ENCODE measurements around the gene TLCD3A. TPM values are rescaled to one million over a fixed set of nuclear protein-coding genes. Genes with fewer than 3 reads are reported as not detected.

The TLCD3A gene
- total RNA-seq, 2 experiments from 2014 or later, result 5.6 to 5.8 TPM

GRCh38 chr17:725084-725483 lies 7.3 kb upstream of the TLCD3A start:
- POLR2A ChIA-PET, result no interaction called here
- no peaks in the 10 kb centered on the region for H3K4me1 Mint-ChIP-seq

GRCh38 chr17:725746-726145 lies 6.7 kb upstream of the TLCD3A start:
- CTCF ChIA-PET, result no interaction called here
- Mint-ChIP-seq H3K9me3 (no peaks in the 10 kb centered on the region), H3K27ac (no peak overlapping the region), H3K27me3 (peaks cover 5% of the 10 kb centered on the region), H3K36me3 (ENCODE audit: low read depth) (no peaks in the 10 kb centered on the region), H3K4me3 (no peak overlapping the region), H3K4me1 (no peaks in the 10 kb centered on the region)
- no peak for DNase-seq
- POLR2A ChIA-PET, result no interaction called here

More at GRCh38 chr17:725084-725483, 7.3 kb upstream of the TLCD3A start:
- no peak overlapping the region for H3K4me3 Mint-ChIP-seq
- CTCF ChIA-PET, result no interaction called here
- H3K27ac Mint-ChIP-seq, result no peak overlapping the region
- DNase-seq, result no peak
- H3K36me3 Mint-ChIP-seq (ENCODE audit: low read depth), result no peaks in the 10 kb centered on the region
- no peaks in the 10 kb centered on the region for H3K27me3 Mint-ChIP-seq
- no peaks in the 10 kb centered on the region for H3K9me3 Mint-ChIP-seq

- peaks cover 2% of the 10 kb centered on the region for H3K4me1 Mint-ChIP-seq
- no peak overlapping the region for H3K4me3 Mint-ChIP-seq
- no peak overlapping the region for H3K27ac Mint-ChIP-seq
- DNase-seq, result no peak
- H3K27me3 Mint-ChIP-seq, result peaks cover 10% of the 10 kb centered on the region
- no peaks in the 10 kb centered on the region for H3K36me3 Mint-ChIP-seq (ENCODE audit: low read depth)
- H3K9me3 Mint-ChIP-seq, result no peaks in the 10 kb centered on the region
- ChIA-PET POLR2A (no interaction called here), CTCF (no interaction called here)
Observed at GRCh38 chr17:726271-726919, 6.0 kb upstream of the TLCD3A start.

- H3K27ac Mint-ChIP-seq, result no peak overlapping the region
- ChIA-PET POLR2A (interaction anchor here (0.6 kb wide), 1 partner anchor 76 kb away, joined by 4 read pairs; no protein-coding TSS in a partner anchor), CTCF (interaction anchor here (1.8 kb wide), 1 partner anchor 12 kb away, joined by 7 read pairs; no protein-coding TSS in a partner anchor)
- no peak for DNase-seq
- H3K4me3 Mint-ChIP-seq, result no peak overlapping the region
- peaks cover 15% of the 10 kb centered on the region for H3K4me1 Mint-ChIP-seq
- peaks cover 12% of the 10 kb centered on the region for H3K27me3 Mint-ChIP-seq
- H3K36me3 Mint-ChIP-seq (ENCODE audit: low read depth), result peaks cover 4% of the 10 kb centered on the region
- no peaks in the 10 kb centered on the region for H3K9me3 Mint-ChIP-seq
Observed at GRCh38 chr17:728911-729310, 3.5 kb upstream of the TLCD3A start.

GRCh38 chr17:731644-732066 lies 741 bp upstream of the TLCD3A start:
- Mint-ChIP-seq H3K4me3 (peak overlapping the region; percentile 71), H3K27me3 (peaks cover 12% of the 10 kb centered on the region), H3K4me1 (peaks cover 19% of the 10 kb centered on the region), H3K36me3 (ENCODE audit: low read depth) (peaks cover 6% of the 10 kb centered on the region), H3K9me3 (no peaks in the 10 kb centered on the region), H3K27ac (peak overlapping the region; percentile 31)
- CTCF ChIA-PET, result no interaction called here
- POLR2A ChIA-PET, result no interaction called here
- no peak for DNase-seq

- peak overlapping the region; percentile 76 for H3K4me3 Mint-ChIP-seq
- no peaks in the 10 kb centered on the region for H3K9me3 Mint-ChIP-seq
- peak; percentile 39 for DNase-seq
- POLR2A ChIA-PET, result no interaction called here
- H3K36me3 Mint-ChIP-seq (ENCODE audit: low read depth), result peaks cover 6% of the 10 kb centered on the region
- peak overlapping the region; percentile 81 for H3K27ac Mint-ChIP-seq
- peaks cover 12% of the 10 kb centered on the region for H3K27me3 Mint-ChIP-seq
- CTCF ChIA-PET, result interaction anchor here (0.9 to 2.1 kb wide), 3 partner anchors 20 to 47 kb away, joined by 3 to 6 read pairs (median 4); no protein-coding TSS in a partner anchor
- peaks cover 19% of the 10 kb centered on the region for H3K4me1 Mint-ChIP-seq
Observed at GRCh38 chr17:732902-733720, 715 bp downstream of the TLCD3A start.

- Mint-ChIP-seq H3K4me3 (peak overlapping the region; percentile 76), H3K4me1 (peaks cover 19% of the 10 kb centered on the region), H3K27ac (no peak overlapping the region), H3K27me3 (peaks cover 12% of the 10 kb centered on the region), H3K9me3 (no peaks in the 10 kb centered on the region), H3K36me3 (ENCODE audit: low read depth) (peaks cover 6% of the 10 kb centered on the region)
- ChIA-PET CTCF (interaction anchor here (0.9 to 2.1 kb wide), 2 partner anchors 19 to 48 kb away, joined by 4 to 6 read pairs; no protein-coding TSS in a partner anchor), POLR2A (no interaction called here)
- DNase-seq, result no peak
Observed at GRCh38 chr17:733743-734142, 1.3 kb downstream of the TLCD3A start.

- POLR2A ChIA-PET, result no interaction called here
- CTCF ChIA-PET, result interaction anchor here (0.7 to 1.4 kb wide), 2 partner anchors 18 to 19 kb away, joined by 3 read pairs; no protein-coding TSS in a partner anchor
- no peak overlapping the region for H3K27ac Mint-ChIP-seq
- H3K36me3 Mint-ChIP-seq (ENCODE audit: low read depth), result peaks cover 24% of the 10 kb centered on the region
- H3K9me3 Mint-ChIP-seq, result no peaks in the 10 kb centered on the region
- DNase-seq, result no peak
- H3K27me3 Mint-ChIP-seq, result no peaks in the 10 kb centered on the region
- no peak overlapping the region for H3K4me3 Mint-ChIP-seq
- H3K4me1 Mint-ChIP-seq, result peaks cover 28% of the 10 kb centered on the region
Observed at GRCh38 chr17:737561-738113, 5.2 kb downstream of the TLCD3A start.

- Mint-ChIP-seq H3K27ac (peak overlapping the region; percentile 61), H3K4me3 (peak overlapping the region; percentile 5), H3K36me3 (ENCODE audit: low read depth) (peaks cover 31% of the 10 kb centered on the region), H3K9me3 (no peaks in the 10 kb centered on the region), H3K27me3 (no peaks in the 10 kb centered on the region), H3K4me1 (peaks cover 20% of the 10 kb centered on the region)
- CTCF ChIA-PET, result interaction anchor here (1.2 to 2.2 kb wide), 3 partner anchors 11 to 256 kb away, joined by 3 to 11 read pairs (median 7); partner anchors contain the start of gene TIMM22
- DNase-seq, result peak; percentile 19
- POLR2A ChIA-PET, result no interaction called here
Observed at GRCh38 chr17:740240-741017, 8.0 kb downstream of the TLCD3A start.

- Mint-ChIP-seq H3K27me3 (no peaks in the 10 kb centered on the region), H3K4me1 (peaks cover 20% of the 10 kb centered on the region)
- POLR2A ChIA-PET, result no interaction called here
Observed at GRCh38 chr17:742147-742793, 9.9 kb downstream of the TLCD3A start.

GRCh38 chr17:743139-743538 lies 10.7 kb downstream of the TLCD3A start:
- H3K4me1 Mint-ChIP-seq, result peaks cover 20% of the 10 kb centered on the region
- H3K27me3 Mint-ChIP-seq, result no peaks in the 10 kb centered on the region
- POLR2A ChIA-PET, result no interaction called here
- H3K36me3 Mint-ChIP-seq (ENCODE audit: low read depth), result peaks cover 49% of the 10 kb centered on the region
- H3K27ac Mint-ChIP-seq, result no peak overlapping the region
- H3K4me3 Mint-ChIP-seq, result no peak overlapping the region
- no peak for DNase-seq
- no peaks in the 10 kb centered on the region for H3K9me3 Mint-ChIP-seq
- CTCF ChIA-PET, result no interaction called here

More at GRCh38 chr17:742147-742793, 9.9 kb downstream of the TLCD3A start:
- no peaks in the 10 kb centered on the region for H3K9me3 Mint-ChIP-seq
- no peak overlapping the region for H3K4me3 Mint-ChIP-seq
- CTCF ChIA-PET, result no interaction called here
- DNase-seq, result no peak
- H3K27ac Mint-ChIP-seq, result no peak overlapping the region
- peaks cover 41% of the 10 kb centered on the region for H3K36me3 Mint-ChIP-seq (ENCODE audit: low read depth)

- H3K27ac Mint-ChIP-seq, result no peak overlapping the region
- H3K4me1 Mint-ChIP-seq, result peaks cover 28% of the 10 kb centered on the region
- H3K4me3 Mint-ChIP-seq, result no peak overlapping the region
- CTCF ChIA-PET, result no interaction called here
- POLR2A ChIA-PET, result no interaction called here
- H3K36me3 Mint-ChIP-seq (ENCODE audit: low read depth), result peaks cover 63% of the 10 kb centered on the region
- DNase-seq, result no peak
- H3K27me3 Mint-ChIP-seq, result no peaks in the 10 kb centered on the region
- H3K9me3 Mint-ChIP-seq, result peaks cover 5% of the 10 kb centered on the region
Observed at GRCh38 chr17:744937-745336, 12.5 kb downstream of the TLCD3A start.

All from activated CD4-positive, alpha-beta T cell treated with anti-CD3 and anti-CD28 coated beads, Interleukin-2, amount 10 ng/mL, durations not matched to agents 7 days and 5 days (primary cell).